GM12873 (cell line): ENCODE data around the gene TOR1B.

Source experiments
- CTCF ChIP-seq: IDR thresholded peaks from 2 replicates; pipeline ENCODE4 v1.5.1; 2012; ENCODE audit warnings: low read depth, mild to moderate bottlenecking, moderate library complexity, low read length, control low read depth; ENCODE audit not compliant: insufficient read depth; ENCODE audit errors: missing control alignments

Gene TOR1B

GRCh38 chr9:129845373-129845772 lies 42.4 kb downstream of the TOR1B start:
- TF ChIP-seq CTCF: no peak

- TF ChIP-seq CTCF: no peak
Observed at GRCh38 chr9:129848712-129849441, 45.9 kb downstream of the TOR1B start.

- no peak for TF ChIP-seq CTCF
Observed at GRCh38 chr9:129849901-129850300, 46.9 kb downstream of the TOR1B start.

GRCh38 chr9:129850821-129851550 lies 48.0 kb downstream of the TOR1B start:
- TF ChIP-seq CTCF: no peak

GRCh38 chr9:129851821-129852220 lies 48.8 kb downstream of the TOR1B start:
- no peak for TF ChIP-seq CTCF

GRCh38 chr9:129852579-129852978 lies 49.6 kb downstream of the TOR1B start:
- TF ChIP-seq CTCF: no peak

GRCh38 chr9:129853614-129854013 lies 50.6 kb downstream of the TOR1B start:
- no peak for TF ChIP-seq CTCF
